SIG-M5 treated with dmso at 0.1 percent for 504 hours (cell line): Measurements from ENCODE around the gene SNRPN.
A peak's percentile ranks its signal among the peaks of the same experiment; 100 is the strongest.
"Not testable (repeated sequence)": the region's sequence is repeated elsewhere in the genome, so short reads cannot be mapped to it uniquely, and the experiment has no call there.

ENCODE experiments used
- DNase-seq: peaks from one replicate; lab custom pipeline; 2025; ENCODE audit not compliant: unreplicated experiment; lab: John Stamatoyannopoulos, UW

The SNRPN gene

DNA sequence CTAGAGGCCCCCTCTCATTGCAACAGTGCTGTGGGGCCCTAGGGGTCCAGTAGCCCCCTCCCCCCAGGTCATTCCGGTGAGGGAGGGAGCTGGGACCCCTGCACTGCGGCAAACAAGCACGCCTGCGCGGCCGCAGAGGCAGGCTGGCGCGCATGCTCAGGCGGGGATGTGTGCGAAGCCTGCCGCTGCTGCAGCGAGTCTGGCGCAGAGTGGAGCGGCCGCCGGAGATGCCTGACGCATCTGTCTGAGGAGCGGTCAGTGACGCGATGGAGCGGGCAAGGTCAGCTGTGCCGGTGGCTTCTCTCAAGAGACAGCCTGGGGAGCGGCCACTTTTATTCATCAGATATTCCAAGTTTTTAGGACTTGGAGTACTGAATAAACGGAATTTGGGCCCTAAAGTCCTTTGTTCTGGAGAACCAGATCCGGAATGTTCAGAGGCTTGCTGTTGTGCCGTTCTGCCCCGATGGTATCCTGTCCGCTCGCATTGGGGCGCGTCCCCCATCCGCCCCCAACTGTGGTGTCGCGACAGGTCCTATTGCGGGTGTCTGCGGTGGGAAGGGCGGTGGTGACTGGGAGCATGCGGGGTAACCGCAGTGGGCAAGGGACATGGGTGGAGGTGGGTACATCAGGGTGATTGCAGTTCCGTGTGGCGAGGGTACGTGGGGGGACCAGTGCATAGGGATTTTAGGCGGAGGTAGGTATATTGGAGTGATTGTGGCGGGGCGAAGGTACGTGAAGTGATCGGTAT is at the start of gene SNRPN, which contains the start of gene SNURF:
Gene SNRPN (plus strand): TSS at position 205 of the 748 bp plus-strand sequence. CDS start 19,467 bp downstream, outside the sequence.
Gene SNURF (plus strand): TSS at position 205 of the 748 bp plus-strand sequence. CDS start 62 bp downstream, at position 267.
- DNase-seq: no peak

DNA sequence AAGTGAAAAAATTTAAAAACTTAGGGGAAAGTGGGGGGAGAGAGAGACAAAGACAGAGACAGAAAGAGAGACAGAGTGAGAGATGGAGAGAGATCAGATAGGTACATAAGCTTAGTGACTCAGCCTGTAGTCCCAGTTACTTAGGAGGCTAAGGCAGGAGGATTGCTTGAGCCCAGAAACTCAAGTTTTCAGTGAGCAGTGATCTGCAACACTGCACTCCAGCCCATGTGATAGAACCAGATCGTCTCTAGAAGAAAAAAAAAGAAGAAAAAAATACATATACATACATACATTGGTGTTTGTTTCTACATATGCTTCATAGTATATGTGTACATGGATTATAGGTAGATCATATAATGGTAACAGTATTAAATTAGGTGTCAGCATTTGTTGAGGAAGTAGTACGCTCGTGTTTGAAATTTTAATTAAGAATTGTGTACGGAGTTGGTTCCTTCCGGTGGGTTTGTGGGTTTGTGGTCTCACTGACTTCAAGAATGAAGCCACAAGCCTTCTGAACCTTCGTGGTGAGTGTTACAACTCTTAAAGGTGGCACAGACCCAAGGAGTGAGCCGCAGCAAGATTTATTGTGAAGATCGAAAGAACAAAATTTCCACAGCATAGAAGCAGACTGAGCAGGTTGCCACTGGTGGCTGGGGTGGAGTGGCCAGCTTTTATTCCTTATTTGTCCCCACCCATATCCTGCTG is 38.3 kb upstream of the SNRPN start:
- DNase-seq: no peak

GRCh38 chr15:24917431-24917830 is 37.4 kb upstream of the SNRPN start:
- no peak for DNase-seq

DNA sequence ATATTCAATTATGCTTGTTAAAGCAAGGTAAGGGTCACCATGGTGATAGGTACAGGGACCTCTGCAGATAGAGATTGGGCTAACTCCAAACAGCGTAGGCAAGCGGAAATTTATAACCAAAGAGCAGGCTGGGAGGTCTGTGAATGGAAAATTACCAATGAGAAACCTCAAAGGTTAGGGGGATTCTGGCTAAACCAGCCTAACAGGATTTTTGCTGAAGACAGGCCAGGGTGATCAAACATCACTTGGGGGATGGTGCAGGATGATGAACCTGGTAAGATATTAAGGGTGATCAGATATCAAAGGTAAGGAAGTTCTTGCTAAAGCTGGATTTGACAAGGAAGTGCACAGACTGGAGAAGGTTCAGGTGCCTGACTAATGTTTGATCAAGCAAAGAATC is 35.3 kb upstream of the SNRPN start:
- DNase-seq: no peak

- DNase-seq: not testable (repeated sequence)
Measured at GRCh38 chr15:24922781-24923180, 32.0 kb upstream of the SNRPN start.

DNA sequence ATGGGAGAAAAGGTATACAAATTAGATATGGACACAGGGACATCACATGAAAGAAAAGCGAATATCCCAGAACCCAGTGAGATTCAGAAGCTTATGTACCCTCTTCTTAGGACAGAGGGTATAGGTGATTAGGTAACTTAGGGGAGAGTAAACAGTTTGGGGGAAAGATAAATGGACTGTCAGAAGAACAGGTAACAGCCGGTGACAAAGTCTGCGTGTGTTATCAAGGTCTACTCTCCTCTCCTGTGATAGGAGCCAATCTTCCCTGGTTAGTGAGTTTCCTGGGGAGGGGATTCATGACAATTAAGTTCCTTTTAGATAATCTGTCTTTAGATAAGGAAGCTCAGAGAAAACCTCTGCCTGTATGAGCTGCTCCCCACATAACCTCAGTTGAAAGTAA is 30.6 kb upstream of the SNRPN start:
- DNase-seq: no peak

- no peak for DNase-seq
Measured at GRCh38 chr15:24924621-24925020, 30.2 kb upstream of the SNRPN start.

- DNase-seq: not testable (repeated sequence)
Measured at GRCh38 chr15:24931874-24932732, 22.7 kb upstream of the SNRPN start.

DNA sequence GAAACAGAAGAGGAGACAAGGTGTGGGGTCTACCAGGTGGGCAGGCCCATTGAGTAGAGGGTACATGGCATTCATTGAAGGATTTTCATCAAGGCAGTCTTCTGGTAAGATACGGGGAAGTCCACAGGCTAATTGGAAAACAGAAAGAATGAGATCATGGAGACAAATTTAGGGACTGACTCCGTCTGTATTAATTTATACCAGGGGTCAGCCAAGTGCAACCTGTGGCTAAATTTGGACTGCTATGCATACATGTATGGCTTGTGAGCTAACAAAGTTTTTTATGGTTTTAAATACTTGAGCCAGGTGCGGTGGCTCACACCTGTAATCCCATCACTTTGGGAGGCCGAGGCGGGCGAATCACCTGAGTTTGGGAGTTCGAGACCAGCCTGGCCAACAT is 21.1 kb upstream of the SNRPN start:
- DNase-seq: no peak

GRCh38 chr15:24938224-24938623 is 16.6 kb upstream of the SNRPN start:
- DNase-seq: not testable (repeated sequence)

GRCh38 chr15:24940236-24940635 is 14.6 kb upstream of the SNRPN start:
- DNase-seq: no peak

- no peak for DNase-seq
Measured at GRCh38 chr15:24943361-24943760, 11.4 kb upstream of the SNRPN start.

DNA sequence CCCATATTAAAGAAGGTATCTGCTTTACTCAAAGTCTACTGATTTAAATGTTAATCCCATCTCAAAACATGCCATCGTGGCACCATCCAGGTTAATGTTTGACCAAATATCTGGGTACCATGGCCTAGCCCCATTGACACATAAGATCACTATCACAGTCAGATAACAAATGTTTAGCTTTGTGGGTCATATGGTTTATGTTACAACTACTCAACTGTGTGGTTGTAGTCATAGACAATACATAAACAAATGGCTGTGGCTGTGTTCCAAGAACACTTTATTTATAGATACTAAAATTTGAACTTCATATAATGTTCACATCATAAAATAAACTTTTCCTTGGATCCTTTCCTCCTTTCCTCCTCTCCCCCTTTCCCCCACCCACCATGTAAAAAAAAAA is 9.8 kb upstream of the SNRPN start:
- DNase-seq: no peak

DNA sequence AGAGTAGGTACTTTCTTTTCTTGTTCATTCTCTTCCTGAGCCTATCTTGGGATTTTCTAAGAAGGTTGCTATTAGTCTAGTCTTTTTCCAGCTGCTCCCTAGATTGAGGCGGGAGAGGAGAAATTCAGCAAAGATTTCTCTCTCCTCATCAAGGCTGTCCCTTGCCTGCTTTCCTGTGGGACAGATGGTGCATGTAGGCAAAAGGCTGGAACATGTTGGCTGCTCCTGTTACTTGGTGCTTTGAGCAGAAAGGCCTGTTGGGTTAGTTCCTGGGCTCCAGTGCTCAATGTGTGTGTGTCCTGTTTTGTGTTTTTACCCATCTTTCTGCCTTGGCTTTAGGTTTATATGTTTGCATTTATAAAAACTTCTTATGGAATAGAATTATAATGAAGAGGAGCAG is 9.1 kb upstream of the SNRPN start:
- DNase-seq: no peak

DNA sequence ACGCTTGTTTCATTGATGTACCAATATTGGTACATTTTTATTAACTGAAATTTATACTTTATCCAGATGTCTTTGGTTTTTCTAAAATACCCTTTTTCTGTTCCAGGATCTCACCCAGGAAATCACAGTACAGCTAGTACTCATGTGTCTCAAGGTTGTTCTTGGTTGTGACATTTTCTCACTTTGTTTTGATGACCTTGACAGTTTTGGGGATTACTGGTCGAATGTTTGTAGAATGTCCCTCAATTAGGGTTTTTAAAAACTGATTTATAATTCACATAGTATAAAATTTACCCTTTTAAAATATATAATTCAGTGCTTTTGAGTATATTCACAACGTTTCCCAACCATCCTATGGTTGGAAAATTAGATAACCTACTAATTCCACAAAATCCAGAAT is 6.3 kb upstream of the SNRPN start:
- no peak for DNase-seq

DNA sequence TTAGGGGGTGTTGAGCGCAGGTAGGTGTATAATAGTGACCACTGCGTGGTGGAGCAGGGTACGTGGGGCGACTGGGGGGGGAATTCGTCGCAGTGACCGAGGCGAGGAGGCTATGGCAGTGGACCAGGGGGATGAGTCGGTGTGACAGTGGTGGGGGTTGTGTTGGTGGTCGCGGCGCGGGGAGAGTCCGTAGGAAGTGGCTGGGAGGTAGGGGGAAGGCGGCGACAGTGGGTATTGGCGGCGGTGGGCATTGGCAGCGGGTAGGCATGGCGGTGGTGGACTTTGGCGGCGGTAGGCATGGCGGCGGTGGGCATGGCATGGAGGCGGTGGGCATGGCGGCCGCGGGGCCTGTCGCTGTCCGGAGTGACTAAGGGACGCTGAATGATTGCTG is 739 bp downstream of the SNRPN start:
- no peak for DNase-seq

- peak; percentile 28 for DNase-seq
Measured at GRCh38 chr15:24956111-24956838, 1.5 kb downstream of the SNRPN start.

DNA sequence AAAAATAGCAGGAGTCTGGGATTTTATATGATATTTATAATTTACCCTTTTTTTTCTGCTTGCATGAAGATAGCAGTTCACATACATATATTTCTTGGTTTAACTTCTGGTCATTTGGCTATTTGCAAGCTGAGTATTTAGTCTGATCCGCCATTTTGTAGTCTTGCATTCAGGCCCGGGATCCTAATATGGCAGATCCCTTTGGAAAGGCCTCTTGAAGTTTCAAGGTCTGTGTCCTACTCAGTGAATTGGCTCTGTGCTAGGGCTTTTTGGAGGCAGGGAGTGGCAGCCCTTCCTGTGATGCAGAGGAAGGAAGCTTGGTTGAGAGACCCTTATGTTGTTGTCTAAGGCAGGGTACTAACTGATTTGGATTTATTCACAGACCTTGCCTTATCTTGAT is 2.9 kb downstream of the SNRPN start:
- no peak for DNase-seq

DNA sequence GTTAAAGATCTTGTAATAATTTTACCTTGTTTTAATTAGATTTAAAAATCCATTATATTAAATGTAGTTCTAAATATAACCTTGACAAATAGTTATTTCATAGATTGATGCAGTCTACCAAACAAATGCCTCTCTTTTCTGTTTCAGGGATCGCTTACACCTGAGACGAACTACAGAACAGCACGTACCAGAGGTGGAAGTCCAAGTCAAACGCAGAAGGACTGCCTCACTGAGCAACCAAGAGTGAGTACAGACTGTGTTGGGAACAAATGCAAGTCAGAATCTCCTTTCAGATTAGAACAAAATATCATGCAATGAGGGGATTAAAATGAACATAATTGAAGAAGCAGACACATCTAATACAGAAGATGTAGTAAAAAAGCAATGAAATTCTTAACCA is 7.2 kb downstream of the SNRPN start:
- DNase-seq: no peak

- no peak for DNase-seq
Measured at GRCh38 chr15:24962880-24963279, 8.1 kb downstream of the SNRPN start.
